ENCODE data around the gene BCAS3. TPM values are rescaled to one million over a fixed set of nuclear protein-coding genes. Genes with fewer than 3 reads are reported as not detected.

The BCAS3 gene
- total RNA-seq, 4 donors from 2014 or later = 21.7 to 42.2 (median 23.0) TPM

DNA sequence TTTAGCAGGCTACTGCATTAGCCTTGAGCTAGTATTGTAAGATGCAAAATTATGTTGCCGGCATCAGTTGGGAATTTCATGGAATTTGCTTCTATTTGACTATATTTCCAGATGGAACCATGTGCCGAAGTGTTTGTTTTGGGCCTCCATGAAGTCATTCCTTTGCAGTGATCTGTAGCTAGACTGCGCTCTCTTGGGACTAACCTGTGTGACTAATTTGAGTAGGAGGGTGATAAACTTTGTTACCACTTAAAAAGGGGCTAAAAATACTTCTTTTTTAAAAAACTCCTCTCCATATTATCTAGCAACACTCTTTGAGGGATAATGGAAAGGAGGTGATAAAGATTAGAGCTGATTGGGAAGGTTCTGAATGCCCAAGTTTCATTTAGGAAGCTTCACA lies 555.2 kb downstream of the BCAS3 start:
- TF ChIP-seq, protein P1, sequence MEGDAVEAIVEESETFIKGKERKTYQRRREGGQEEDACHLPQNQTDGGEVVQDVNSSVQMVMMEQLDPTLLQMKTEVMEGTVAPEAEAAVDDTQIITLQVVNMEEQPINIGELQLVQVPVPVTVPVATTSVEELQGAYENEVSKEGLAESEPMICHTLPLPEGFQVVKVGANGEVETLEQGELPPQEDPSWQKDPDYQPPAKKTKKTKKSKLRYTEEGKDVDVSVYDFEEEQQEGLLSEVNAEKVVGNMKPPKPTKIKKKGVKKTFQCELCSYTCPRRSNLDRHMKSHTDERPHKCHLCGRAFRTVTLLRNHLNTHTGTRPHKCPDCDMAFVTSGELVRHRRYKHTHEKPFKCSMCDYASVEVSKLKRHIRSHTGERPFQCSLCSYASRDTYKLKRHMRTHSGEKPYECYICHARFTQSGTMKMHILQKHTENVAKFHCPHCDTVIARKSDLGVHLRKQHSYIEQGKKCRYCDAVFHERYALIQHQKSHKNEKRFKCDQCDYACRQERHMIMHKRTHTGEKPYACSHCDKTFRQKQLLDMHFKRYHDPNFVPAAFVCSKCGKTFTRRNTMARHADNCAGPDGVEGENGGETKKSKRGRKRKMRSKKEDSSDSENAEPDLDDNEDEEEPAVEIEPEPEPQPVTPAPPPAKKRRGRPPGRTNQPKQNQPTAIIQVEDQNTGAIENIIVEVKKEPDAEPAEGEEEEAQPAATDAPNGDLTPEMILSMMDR (IDR thresholded peaks at IDR 0.05; ENCODE audit: low read depth) = no peak

DNA sequence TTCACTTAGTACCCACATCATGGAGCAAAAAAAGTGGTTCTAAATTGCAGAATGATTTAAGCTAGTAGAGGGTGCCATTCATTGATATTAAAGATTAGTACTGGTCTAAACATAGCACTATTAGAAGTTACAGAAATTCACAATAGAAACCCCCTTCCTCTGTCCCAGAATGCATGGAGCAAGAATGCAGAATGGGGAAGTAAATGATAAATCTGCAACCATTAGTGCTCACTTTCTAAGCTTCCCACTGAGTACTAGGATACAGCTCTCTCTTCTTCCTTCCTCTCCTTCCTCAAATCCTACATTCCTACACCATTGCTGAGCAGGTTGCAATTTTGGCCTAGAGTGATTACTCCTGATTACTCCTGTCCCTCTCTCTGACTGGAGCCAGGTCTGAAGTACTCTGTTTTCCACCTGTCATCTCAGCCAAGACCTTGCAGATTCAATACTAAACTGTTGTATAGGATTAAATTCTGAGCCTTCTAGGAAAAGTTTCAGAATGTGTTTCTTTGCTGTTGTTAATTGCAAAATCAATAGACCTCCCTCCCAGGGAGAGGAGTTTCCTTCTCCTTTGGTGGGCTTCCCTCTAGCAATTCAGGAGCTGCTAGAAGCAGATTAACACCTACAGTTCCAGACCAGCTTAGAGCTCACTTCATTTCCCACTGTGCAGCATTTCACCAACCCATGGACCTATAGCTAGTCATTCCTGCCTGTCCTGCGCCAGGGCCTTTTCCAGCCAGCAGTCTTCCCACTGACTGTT lies 556.5 kb downstream of the BCAS3 start:
- TF ChIP-seq, protein P1 (IDR thresholded peaks at IDR 0.05; ENCODE audit: low read depth) = peak; percentile 26

DNA sequence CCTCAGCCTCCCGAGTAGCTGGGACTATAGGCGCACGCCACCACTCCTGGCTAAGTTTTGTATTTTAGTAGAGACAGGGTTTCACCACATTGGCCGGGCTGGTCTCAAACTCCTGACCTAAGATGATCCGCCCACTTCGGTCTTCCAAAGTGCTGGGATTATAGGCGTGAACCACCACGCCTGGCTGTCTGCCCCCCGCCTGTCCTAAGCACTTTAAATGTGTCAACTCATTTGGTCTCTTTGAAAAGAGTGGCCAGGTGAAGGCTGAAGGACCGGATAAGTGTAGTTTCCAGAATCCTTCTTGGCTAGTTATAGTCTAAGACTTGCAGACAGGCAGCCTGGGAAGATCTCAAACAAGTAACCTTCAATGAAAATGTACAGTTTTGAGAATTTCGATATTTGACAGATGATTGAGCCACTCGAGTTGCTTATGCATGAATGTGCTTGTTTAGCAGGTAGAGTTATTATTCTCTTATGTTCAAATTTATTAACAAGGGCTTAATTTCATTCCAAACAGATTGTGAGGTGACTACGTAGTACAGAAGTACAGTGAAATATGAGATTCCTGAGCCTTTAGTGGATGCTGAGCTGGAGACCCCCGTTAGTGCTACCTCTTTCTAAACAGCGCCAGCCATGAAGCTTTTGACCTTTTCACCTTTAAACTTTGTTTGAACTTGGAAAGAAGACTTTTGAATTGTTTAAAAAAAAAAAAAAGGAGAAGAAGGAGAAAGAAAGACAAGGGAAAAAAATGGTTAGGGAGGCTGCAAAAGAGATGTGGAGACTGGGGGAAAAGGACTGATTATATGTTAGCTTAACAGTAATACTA lies 557.6 kb downstream of the BCAS3 start:
- TF ChIP-seq, protein P1 (IDR thresholded peaks at IDR 0.05; ENCODE audit: low read depth) = peak; percentile 79

DNA sequence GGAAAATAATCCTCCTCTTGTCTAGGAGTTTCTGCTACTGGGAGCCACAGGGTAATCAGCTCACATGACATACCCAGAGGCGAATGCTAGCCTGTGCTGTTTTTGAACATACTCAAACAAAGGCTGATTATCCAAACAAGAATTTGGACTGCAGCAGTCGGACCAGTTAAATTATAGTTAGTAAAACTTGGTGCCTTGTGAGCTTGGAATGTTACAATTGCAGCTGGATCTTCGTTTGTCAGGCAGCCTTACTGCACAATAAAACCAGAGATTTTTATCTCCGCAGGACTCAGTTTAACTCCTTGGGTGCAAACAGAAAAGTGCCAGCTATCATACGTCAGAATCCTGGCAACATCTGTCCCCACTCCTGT lies 558.2 kb downstream of the BCAS3 start:
- TF ChIP-seq, protein P1 (IDR thresholded peaks at IDR 0.05; ENCODE audit: low read depth) = no peak

DNA sequence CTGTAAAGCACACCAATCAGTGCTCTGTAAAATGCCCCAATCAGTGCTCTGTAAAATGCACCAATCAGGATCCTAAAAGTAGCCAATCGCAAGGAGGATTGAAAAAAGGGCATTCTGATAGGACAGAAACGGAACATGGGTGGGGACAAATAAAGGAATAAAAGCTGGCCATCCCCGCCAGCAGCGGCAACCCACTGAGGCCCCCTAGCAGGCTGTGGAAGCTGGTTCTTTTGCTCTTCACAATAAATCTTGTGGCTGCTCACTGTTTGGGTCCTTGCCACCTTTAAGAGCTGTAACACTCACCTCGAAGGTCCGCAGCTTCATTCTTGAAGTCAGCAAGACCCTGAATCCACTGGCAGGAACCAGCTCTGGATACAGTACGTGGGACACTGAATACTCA lies 559.6 kb downstream of the BCAS3 start:
- TF ChIP-seq, protein P1 (IDR thresholded peaks at IDR 0.05; ENCODE audit: low read depth) = no peak

DNA sequence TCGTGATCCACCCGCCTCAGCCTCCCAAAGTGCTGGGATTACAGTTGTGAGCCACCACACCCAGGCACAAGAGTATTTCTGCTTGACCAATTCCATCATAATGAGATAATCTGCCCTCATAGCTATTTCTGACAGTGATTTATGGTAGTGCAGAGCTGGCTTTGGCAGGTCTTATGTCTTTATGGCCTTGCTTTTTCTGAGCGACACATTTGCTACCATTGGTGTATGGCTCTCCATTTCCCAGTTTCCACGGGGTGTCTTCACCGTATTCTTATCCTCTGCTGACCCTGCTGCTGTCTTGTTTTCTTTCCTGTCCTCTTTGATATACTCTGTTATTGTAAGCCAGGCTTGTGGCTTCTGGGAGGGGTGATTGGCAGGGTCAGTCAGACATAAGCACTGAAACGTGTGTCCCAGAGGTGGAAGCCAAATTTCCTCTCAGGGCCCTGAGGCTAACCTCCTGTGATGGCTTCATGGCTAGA lies 560.8 kb downstream of the BCAS3 start:
- TF ChIP-seq, protein P1 (IDR thresholded peaks at IDR 0.05; ENCODE audit: low read depth) = no peak

DNA sequence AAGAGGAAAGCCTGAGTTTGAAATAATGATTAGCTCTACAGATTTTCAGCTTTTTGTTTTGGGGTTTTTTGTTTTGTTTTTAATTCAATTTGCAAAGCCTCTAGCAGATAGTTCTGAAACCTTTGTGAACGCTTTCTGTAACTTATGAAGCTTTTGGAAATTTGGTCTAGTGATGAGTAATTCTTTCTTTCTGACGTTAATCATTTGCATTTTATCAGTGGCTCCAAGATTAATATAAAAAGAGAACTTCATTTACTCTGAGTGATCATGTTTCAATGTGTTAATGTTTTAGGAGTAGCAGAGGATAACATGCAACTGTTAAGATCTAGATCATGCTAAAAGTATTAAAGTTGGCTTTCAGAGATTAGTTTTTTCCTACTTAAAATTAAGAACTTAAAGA lies 561.7 kb downstream of the BCAS3 start:
- TF ChIP-seq, protein P1 (IDR thresholded peaks at IDR 0.05; ENCODE audit: low read depth) = no peak
